ENCODE data around the gene A2M.

A2M gene

GRCh38 chr12:9098115-9098452, 17.6 kb downstream of the A2M start:
- TF ChIP-seq CTCF (IDR thresholded peaks at IDR 0.05; ENCODE audit: low read depth, low read length): no peak
- no peak for DNase-seq (ENCODE audit: extremely low read depth, low read depth)

- DNase-seq (ENCODE audit: extremely low read depth, low read depth): no peak
- no peak for TF ChIP-seq CTCF (IDR thresholded peaks at IDR 0.05; ENCODE audit: low read depth, low read length)
Observed at GRCh38 chr12:9096563-9097176, 19.0 kb downstream of the A2M start.

- DNase-seq (ENCODE audit: extremely low read depth, low read depth): no peak
- no peak for TF ChIP-seq CTCF (IDR thresholded peaks at IDR 0.05; ENCODE audit: low read depth, low read length)
Observed at GRCh38 chr12:9095322-9095721, 20.4 kb downstream of the A2M start.

GRCh38 chr12:9094512-9095206, 21.1 kb downstream of the A2M start:
- DNase-seq (ENCODE audit: extremely low read depth, low read depth): no peak
- TF ChIP-seq CTCF (IDR thresholded peaks at IDR 0.05; ENCODE audit: low read depth, low read length): no peak

- TF ChIP-seq CTCF (IDR thresholded peaks at IDR 0.05; ENCODE audit: low read depth, low read length): no peak
- DNase-seq (ENCODE audit: extremely low read depth, low read depth): no peak
Observed at GRCh38 chr12:9091891-9092598, 23.7 kb downstream of the A2M start.

- DNase-seq (ENCODE audit: extremely low read depth, low read depth): no peak
- TF ChIP-seq CTCF (IDR thresholded peaks at IDR 0.05; ENCODE audit: low read depth, low read length): no peak
Observed at GRCh38 chr12:9090220-9090619, 25.5 kb downstream of the A2M start.

Measured in AG09319 (cell line).